Cerebellar cortex (tissue), 1 donor: ENCODE measurements around the gene ADPRS.
A peak's percentile ranks its signal among the peaks of the same experiment; 100 is the strongest.

Experiments used
- DNase-seq: peaks from one replicate; pipeline ENCODE4 v3.0.0-alpha.2; 2015; ENCODE audit warnings: low spot score

Gene ADPRS

DNA sequence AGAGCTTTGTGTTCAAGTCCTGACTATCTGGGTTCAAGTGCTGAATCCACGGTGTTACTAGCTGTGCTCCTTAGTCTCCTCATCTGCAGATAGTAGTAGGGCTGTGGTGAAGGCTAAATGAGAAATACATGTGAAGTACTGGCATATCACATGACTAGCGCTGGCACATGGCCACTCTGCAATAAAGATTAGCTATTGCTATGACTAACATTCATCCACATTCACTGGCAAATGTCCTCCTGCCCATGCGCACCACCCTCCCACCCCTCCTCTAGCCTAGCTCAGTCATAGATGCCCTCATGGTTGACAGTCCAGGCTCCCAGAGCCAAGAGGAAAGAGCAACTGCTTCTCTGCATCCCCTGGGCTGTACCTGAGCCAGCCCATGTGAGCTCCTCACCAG, 44.8 kb downstream of the ADPRS start:
- DNase-seq, result no peak

DNA sequence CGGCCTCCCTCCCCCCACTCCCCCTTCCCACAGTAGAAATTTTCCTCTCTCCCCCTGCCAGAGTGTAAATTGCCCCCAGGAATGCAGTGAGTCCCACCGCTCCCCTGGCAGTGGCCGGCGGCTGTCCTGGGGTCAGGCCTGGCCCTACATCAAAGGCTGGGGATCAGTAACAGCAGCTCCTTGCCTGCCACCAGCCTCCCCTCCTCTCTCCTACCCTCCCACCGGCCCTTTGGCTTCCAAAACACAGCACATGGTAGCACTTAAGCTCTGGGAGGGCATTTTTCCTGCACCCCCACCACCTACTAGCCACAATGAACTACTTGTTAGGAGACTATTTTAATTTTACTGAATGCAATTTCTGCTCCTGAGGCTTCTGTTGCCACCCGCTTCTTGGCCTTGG, 45.3 kb downstream of the ADPRS start:
- DNase-seq, result no peak

DNA sequence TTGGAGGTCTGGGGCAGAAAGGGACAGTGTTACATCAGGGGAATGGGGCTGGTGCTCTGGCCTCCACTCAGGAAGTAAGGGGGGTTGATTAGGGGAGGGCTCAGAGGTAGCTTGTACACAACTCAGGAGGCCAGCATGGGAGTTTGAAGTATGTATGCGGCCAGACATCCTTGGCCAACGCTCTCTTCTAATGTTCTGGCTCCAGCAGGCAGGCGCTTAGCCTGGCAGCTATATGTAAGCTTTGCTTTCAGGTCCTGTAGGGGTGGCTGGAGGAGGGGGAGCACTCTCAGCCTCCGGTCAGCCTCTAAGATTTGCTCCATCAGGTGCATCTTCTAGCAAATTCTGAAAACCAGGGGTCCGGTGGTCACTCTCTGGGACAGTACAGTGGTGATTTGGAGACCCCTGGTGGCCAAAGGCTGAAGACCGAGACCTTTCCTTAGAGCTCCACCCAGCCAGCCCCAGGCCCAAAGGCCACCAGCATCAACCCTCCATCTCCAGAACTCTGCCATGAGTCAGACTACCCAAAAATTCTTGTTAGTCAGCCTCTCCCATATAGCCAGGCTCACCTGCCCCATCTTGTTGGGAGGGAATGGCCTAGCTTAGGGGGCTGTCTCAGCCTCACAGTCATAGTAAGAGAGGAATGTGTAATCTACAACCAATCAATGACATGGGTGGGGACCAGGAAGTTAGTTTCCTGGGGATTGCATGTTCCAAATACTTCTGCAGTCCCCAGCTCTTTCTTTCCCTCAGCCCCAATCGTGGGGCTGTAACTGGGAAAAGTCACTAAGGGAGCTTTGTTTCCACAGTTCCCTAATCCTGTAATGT, 46.0 kb downstream of the ADPRS start:
- peak; percentile 64 for DNase-seq

DNA sequence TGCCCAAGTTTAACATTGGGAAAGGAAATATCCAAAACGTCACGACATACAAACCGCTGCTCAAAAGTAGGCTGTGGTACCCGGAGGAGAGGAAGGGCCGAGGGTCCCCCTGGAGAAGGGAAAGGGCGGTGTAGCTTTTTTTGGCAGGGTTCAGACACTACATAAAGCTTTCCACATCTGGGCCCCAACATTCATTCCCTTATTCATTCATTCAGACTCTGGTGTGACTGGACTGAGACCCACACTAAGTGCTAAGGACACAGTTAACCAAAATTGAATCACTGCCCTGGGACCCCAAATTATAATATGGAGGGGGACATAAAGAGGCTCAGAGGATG, 46.6 kb downstream of the ADPRS start:
- no peak for DNase-seq

DNA sequence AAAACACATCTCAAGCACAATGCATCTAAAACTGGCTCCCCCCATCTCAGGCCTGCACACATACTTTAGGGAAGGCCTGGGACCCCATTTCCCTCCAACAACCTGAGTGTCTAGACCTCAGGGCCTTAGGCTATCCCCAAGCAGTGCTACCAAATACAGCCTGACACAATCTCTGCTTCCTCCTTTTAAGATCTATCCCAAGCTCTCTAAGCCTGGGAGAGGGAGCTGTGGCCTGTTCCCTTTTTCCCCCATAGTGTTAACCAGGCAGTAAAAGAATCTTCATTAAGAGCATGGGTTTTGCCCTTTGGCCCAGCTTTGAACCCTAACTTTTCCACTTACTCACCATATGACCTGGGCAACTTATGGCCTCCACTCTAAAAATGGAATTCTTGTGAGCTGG, 47.1 kb downstream of the ADPRS start:
- no peak for DNase-seq

DNA sequence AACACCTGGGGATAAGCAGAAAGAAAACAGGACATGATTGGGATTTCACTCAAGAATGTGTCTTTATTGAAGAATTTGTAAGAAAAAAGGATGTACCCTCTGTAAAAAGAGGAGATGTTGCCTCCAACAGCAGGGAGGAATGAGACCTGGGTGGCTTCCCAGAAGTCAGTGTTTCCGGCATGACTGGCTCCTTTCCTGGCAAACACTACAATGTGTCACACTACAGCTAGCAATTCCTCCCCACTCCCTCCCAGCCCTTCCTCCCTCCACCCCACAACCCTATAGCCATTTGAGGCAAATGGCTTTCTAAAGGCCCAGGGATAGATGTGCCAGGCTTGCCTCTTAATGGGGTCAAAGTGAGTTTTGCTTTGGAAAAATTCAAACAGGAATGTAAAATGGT, 47.8 kb downstream of the ADPRS start:
- peak; percentile 76 for DNase-seq

DNA sequence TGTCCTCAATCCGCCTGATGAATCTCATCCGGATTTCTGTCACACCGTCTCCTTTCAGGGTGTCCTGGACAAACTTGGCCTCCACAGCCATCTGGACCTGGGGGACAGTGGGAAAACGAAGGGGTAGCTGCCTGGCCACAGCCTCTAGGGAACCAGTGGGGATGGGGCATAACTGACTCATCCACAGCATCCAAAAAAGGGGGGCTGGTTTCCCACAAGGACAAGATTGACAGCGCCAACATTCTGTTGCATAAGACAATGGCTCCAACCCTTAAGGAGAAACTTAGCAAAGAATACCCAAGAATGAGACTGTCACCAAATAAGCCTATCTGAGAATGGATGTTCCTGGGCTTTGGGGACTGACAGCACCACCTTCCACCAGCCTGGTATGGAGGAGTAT, 48.5 kb downstream of the ADPRS start:
- DNase-seq, result no peak

DNA sequence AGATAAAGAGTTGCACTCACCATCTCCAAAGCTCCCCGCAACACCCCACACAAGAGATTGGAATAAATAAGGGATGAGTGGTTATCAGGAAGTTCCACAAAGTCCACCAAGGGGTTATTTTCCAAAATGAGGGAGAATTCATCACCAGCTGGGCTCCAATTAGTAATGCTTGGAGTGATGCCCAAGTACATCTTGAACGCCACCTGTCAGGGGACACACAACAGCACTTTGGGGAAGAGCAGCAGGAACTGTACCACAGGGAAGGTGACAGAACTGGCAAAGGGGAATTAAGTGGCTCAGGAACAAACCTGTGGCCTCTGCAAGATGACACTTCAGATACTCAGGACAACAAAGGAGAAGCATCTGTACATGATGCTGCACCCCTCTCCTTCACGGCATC, 49.1 kb downstream of the ADPRS start:
- peak; percentile 83 for DNase-seq

DNA sequence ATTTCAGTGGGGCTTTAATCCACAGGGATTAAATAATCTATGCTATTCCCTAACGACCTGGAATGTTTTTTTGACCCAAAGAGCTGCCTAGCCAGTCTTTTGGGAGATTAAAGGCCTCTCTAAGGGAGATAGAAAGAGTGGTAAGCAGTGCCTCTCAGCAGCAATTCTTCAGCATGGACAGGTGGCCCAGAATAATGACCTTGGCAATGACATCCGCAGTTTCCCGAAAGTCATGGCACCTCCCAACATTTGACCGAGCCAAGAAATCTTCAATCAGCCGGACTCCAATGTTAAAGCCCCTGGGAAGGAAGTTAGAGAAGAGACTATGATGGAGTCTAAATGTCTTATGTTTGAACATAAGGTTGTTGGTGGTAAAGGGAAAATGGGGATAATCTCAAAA, 50.8 kb downstream of the ADPRS start:
- DNase-seq, result no peak

DNA sequence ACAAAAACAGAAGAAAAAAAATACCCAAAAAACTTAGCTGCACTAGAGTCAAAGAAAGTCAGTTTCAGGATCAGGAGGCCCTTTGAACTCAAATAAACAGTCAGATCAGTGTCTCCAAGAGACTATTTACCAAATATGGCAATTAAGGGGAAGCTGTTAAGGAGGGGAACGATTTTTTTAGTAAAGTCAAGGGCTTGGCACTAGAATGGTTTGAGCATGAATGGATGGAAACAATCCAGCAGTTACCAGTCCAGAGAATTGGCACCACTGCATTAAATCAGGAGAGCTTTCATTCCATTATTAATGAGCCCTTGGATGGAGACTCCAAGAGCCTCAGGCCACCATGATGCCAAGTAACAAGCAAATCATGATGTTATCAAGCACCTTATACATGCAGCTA, 53.4 kb downstream of the ADPRS start:
- no peak for DNase-seq

DNA sequence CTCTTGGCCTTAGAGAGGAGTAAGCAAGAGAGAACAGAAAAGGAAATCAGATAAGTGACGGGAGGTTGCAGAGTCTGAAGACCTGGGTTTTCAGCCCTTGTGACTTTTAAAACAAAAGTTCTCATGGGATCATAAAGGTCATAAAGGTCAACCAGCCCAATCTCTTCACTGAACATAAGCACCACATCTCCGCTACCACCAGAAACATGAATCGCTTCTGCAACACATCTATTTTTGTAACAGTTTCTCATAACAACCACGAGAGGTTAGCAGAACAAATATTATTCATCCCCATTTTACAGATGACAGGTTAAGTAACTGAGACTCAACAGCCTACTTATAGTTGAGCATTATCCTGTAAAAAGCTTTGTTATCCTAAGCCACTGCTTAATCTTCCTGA, 54.7 kb downstream of the ADPRS start:
- no peak for DNase-seq
